Stomach smooth muscle (tissue), 2 donors: ENCODE data around the gene FMN2.
"Not testable (repeated sequence)": the region's sequence is repeated elsewhere in the genome, so short reads cannot be mapped to it uniquely, and the experiment has no call there.

Source experiments
- H3K27ac ChIP-seq: one replicate; pipeline ENCODE4 v1.7.0; 2013; ENCODE audit warnings: mild to moderate bottlenecking, low read length, inconsistent platforms
- H3K27me3 ChIP-seq, 2 donors: one replicate each; pipeline ENCODE4 v1.7.0; 2013; ENCODE audit warnings: low read length in 2 of 2; ENCODE audit not compliant: insufficient read depth in 2 of 2, control insufficient read depth in 1 of 2
- H3K36me3 ChIP-seq, 2 donors: one replicate each; pipeline ENCODE4 v1.7.0; 2013; ENCODE audit warnings: low read length in 2 of 2; ENCODE audit not compliant: control insufficient read depth in 2 of 2, insufficient read depth in 2 of 2
- H3K4me1 ChIP-seq: one replicate; pipeline ENCODE4 v1.7.0; 2013; ENCODE audit warnings: low read length; ENCODE audit not compliant: control insufficient read depth, insufficient read depth
- H3K4me3 ChIP-seq, 2 donors: one replicate each; pipeline ENCODE4 v1.7.0; 2013; ENCODE audit warnings: low read length in 2 of 2
- H3K9ac ChIP-seq, 2 donors: one replicate each; pipeline ENCODE4 v1.7.0; 2013; ENCODE audit warnings: low read length in 2 of 2, mild to moderate bottlenecking in 1 of 2
- H3K9me3 ChIP-seq, 2 donors: one replicate each; pipeline ENCODE4 v1.7.0; 2013; ENCODE audit warnings: low read length in 2 of 2; ENCODE audit not compliant: control insufficient read depth in 2 of 2
- donor health status: healthy.
- donor health status: Pancreatic carcinoma.

Gene FMN2

GRCh38 chr1:240254006-240254405 lies 162.3 kb downstream of the FMN2 start:
- Histone ChIP-seq H3K9ac (no peak overlapping the region), H3K4me1 (no peaks in the 10 kb centered on the region), H3K36me3 (no peaks in the 10 kb centered on the region), H3K9me3 (no peaks in the 10 kb centered on the region), H3K4me3 (no peak overlapping the region), H3K27me3 (no peaks in the 10 kb centered on the region), H3K27ac (no peak overlapping the region)

GRCh38 chr1:240254778-240255291 lies 163.2 kb downstream of the FMN2 start:
- no peaks in the 10 kb centered on the region for H3K4me1 ChIP-seq
- no peak overlapping the region for H3K27ac ChIP-seq
- H3K4me3 ChIP-seq: no peak overlapping the region
- H3K36me3 ChIP-seq: no peaks in the 10 kb centered on the region
- no peaks in the 10 kb centered on the region for H3K27me3 ChIP-seq
- H3K9me3 ChIP-seq: no peaks in the 10 kb centered on the region
- H3K9ac ChIP-seq: no peak overlapping the region

- no peaks in the 10 kb centered on the region for H3K27me3 ChIP-seq
- H3K4me1 ChIP-seq: no peaks in the 10 kb centered on the region
- H3K4me3 ChIP-seq: no peak overlapping the region
- no peaks in the 10 kb centered on the region for H3K36me3 ChIP-seq
- no peak overlapping the region for H3K27ac ChIP-seq
- H3K9me3 ChIP-seq: no peaks in the 10 kb centered on the region
- no peak overlapping the region for H3K9ac ChIP-seq
Measured at GRCh38 chr1:240255922-240256321, 164.2 kb downstream of the FMN2 start.

- H3K36me3 ChIP-seq: no peaks in the 10 kb centered on the region
- no peak overlapping the region for H3K4me3 ChIP-seq
- H3K4me1 ChIP-seq: no peaks in the 10 kb centered on the region
- H3K27ac ChIP-seq: no peak overlapping the region
- H3K9me3 ChIP-seq: no peaks in the 10 kb centered on the region
- H3K27me3 ChIP-seq: no peaks in the 10 kb centered on the region
- H3K9ac ChIP-seq: no peak overlapping the region
Measured at GRCh38 chr1:240256836-240257503, 165.3 kb downstream of the FMN2 start.

GRCh38 chr1:240258910-240259309 lies 167.2 kb downstream of the FMN2 start:
- H3K36me3 ChIP-seq: no peaks in the 10 kb centered on the region
- H3K27me3 ChIP-seq: no peaks in the 10 kb centered on the region
- H3K27ac ChIP-seq: no peak overlapping the region
- no peaks in the 10 kb centered on the region for H3K9me3 ChIP-seq
- H3K9ac ChIP-seq: no peak overlapping the region
- H3K4me1 ChIP-seq: no peaks in the 10 kb centered on the region
- no peak overlapping the region for H3K4me3 ChIP-seq

GRCh38 chr1:240264494-240264893 lies 172.8 kb downstream of the FMN2 start:
- H3K4me1 ChIP-seq, H3K4me3 ChIP-seq, H3K27ac ChIP-seq, H3K36me3 ChIP-seq, H3K9ac ChIP-seq, H3K9me3 ChIP-seq, H3K27me3 ChIP-seq: not testable (repeated sequence)

GRCh38 chr1:240271081-240271480 lies 179.4 kb downstream of the FMN2 start:
- no peaks in the 10 kb centered on the region for H3K4me1 ChIP-seq
- H3K4me3 ChIP-seq: no peak overlapping the region
- H3K27ac ChIP-seq: no peak overlapping the region
- H3K27me3 ChIP-seq: no peaks in the 10 kb centered on the region
- no peak overlapping the region for H3K9ac ChIP-seq
- no peaks in the 10 kb centered on the region for H3K9me3 ChIP-seq
- H3K36me3 ChIP-seq: no peaks in the 10 kb centered on the region

- H3K9me3 ChIP-seq: no peaks in the 10 kb centered on the region
- no peaks in the 10 kb centered on the region for H3K4me1 ChIP-seq
Measured at GRCh38 chr1:240274569-240274968, 182.9 kb downstream of the FMN2 start.

GRCh38 chr1:240275219-240275618 lies 183.5 kb downstream of the FMN2 start:
- not testable (repeated sequence) for H3K27me3 ChIP-seq, H3K4me3 ChIP-seq, H3K9ac ChIP-seq, H3K27ac ChIP-seq, H3K9me3 ChIP-seq, H3K36me3 ChIP-seq, H3K4me1 ChIP-seq

More at GRCh38 chr1:240274569-240274968, 182.9 kb downstream of the FMN2 start:
- Histone ChIP-seq H3K27me3 (no peaks in the 10 kb centered on the region), H3K27ac (no peak overlapping the region), H3K36me3 (no peaks in the 10 kb centered on the region), H3K9ac (no peak overlapping the region), H3K4me3 (no peak overlapping the region)

GRCh38 chr1:240278082-240278481 lies 186.4 kb downstream of the FMN2 start:
- Histone ChIP-seq H3K4me1 (no peaks in the 10 kb centered on the region), H3K27ac (no peak overlapping the region), H3K36me3 (no peaks in the 10 kb centered on the region), H3K27me3 (no peaks in the 10 kb centered on the region), H3K9ac (no peak overlapping the region), H3K9me3 (no peaks in the 10 kb centered on the region), H3K4me3 (no peak overlapping the region)

GRCh38 chr1:240280560-240281322 lies 189.1 kb downstream of the FMN2 start:
- Histone ChIP-seq H3K36me3 (no peaks in the 10 kb centered on the region), H3K27ac (no peak overlapping the region), H3K4me1 (no peaks in the 10 kb centered on the region), H3K9ac (no peak overlapping the region), H3K27me3 (no peaks in the 10 kb centered on the region), H3K4me3 (no peak overlapping the region), H3K9me3 (peaks cover 0 to 3% of the 10 kb centered on the region in 2 donors)
